Raji (cell line): ENCODE results near the gene CAP1.

Experiments
- POLR2A ChIP-seq: IDR thresholded peaks from 2 replicates; pipeline ENCODE4 v1.6.1; 2011; ENCODE audit warnings: low read depth, low read length, control low read depth; ENCODE audit not compliant: insufficient read depth

Gene CAP1

DNA sequence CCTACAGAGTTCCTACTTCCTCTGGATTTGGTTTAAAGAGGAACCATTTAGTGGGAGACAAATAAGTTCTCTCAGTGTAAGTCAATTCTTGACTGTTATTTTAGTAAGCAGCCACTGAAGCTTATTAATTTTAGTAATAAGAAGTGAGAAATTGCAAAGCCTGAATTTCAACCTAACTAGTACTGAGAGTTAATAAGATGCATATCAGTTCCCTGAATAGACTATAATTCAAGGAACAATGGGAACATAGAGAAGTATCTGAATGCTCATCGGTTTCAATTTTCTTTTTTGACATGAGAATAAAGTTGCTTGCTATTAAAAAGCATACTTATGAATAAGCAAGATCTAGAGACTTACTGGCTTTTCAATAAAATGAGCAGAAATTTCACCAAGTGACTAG, 64.5 kb downstream of the CAP1 start:
- TF ChIP-seq POLR2A, result no peak

DNA sequence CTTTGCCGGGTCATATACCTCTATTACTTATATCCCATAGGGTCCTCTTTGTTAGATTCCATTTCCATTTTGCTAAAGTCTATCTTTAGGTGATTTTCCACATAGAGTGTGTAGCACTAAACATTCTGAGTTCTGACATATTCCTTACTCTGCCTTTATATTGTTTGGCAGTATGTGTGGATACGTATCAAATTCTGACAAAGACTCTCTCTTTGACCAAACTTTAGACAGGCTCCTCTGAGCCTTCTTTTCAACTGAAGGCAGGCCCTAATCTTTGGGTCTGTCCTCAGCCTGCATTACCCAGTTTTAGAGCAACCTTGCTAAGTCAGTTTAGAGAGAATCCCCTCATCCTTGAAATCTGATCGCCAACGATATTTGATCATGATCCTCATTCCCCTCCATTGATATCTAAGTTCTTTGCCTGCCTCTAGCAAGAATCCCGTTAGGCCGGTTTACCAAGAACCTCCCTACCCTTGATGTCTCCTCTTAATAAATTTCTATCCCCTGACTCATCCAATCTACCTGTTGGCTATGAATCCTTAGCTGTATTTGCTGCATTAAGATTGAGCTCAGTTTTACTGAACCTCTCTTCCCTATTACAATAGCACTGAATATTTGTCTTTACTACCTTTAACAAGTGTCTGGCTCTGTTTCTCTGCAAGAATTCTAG, 66.9 kb downstream of the CAP1 start:
- TF ChIP-seq POLR2A, result no peak

DNA sequence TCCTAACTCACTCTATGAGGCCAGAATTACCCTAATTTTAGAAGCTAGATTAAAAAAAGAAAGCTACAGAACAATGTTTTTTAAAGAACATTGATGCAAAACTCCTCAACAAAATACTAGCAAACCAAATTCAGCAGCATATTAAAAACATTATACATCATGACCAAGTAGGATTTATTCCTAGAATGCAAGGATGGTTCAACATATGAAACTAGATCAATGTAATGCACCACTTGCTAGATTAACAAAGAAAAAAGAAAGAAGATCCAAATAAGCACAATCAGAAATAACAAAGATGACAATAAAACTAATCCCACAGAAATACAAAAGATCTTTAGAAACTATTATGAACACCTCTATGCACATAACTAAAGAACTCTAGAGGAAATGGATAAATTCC, 69.9 kb downstream of the CAP1 start:
- TF ChIP-seq POLR2A, result no peak

DNA sequence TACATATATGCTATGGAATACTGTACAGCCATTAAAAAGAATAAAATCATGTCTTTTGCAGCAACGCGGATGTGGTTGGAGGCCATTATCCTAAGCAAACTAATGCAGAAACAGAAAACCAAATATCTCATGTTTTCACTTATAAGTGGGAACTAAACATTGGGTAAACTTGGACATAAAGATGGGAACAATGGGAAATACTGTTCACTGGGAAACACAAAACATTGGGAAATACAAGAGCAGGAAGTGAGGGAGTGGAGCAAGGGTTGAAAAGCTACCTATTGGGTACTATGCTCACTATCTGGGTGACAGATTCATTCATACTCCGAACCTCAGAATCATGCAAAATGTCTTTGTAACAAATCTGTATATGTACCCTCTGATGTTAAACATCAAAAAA, 73.9 kb downstream of the CAP1 start:
- no peak for TF ChIP-seq POLR2A

DNA sequence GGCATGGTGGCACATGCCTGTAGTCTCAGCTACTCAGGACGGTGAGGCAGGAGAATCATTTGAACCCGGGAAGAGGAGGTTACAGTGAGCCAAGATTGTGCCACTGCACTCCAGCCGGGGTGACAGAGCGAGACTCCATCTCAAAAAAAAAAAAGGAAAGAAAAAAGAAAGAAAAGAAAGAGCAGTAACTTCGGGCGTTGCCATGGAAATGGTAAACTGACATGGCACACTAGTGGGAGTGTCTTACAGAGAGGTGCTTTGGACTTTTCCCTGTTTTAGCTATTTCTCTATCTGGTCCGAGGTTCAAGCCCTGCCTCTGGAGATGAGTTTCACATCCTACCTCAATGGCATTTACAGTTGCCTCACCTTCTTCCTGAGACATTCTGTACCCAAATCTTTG, 79.6 kb downstream of the CAP1 start:
- no peak for TF ChIP-seq POLR2A
